HTERT RPE-1 (cell line): ENCODE results near the gene ATAT1.

ENCODE experiments used
- in situ Hi-C: fragments of 300-500 bp; cut with MboI; formaldehyde crosslinking; loops from 4 replicates; pipeline ENCODE4 v1.14.3; 2020; ENCODE audit warnings: low sequenced_read_pairs

ATAT1 gene

GRCh38 chr6:30683183-30683979 is 56.7 kb downstream of the ATAT1 start:
- in situ Hi-C loops, result no loop called here

GRCh38 chr6:30683980-30684338 is 57.3 kb downstream of the ATAT1 start:
- in situ Hi-C loops, result no loop called here

- in situ Hi-C loops, result no loop called here
These were observed 57.9 kb downstream of the ATAT1 start for GRCh38 chr6:30684386-30685156.

- in situ Hi-C loops, result no loop called here
These were observed 58.7 kb downstream of the ATAT1 start for GRCh38 chr6:30685157-30686008.

- in situ Hi-C loops, result no loop called here
These were observed 59.6 kb downstream of the ATAT1 start, which contains the start of gene PPP1R18 for GRCh38 chr6:30686009-30686907. PPP1R18 (minus strand) TSS chr6:30686645; CDS start chr6:30686018, 627 bp downstream.

GRCh38 chr6:30686908-30687658 is 60.4 kb downstream of the ATAT1 start:
- in situ Hi-C loops, result no loop called here

GRCh38 chr6:30687659-30688431 is 61.2 kb downstream of the ATAT1 start:
- in situ Hi-C loops, result no loop called here

- in situ Hi-C loops, result no loop called here
These were observed 61.9 kb downstream of the ATAT1 start for GRCh38 chr6:30688569-30688968.

- in situ Hi-C loops, result no loop called here
These were observed 62.6 kb downstream of the ATAT1 start for GRCh38 chr6:30689022-30689865.

- in situ Hi-C loops, result no loop called here
These were observed 63.3 kb downstream of the ATAT1 start for GRCh38 chr6:30689985-30690384.

GRCh38 chr6:30690403-30691207 is 63.9 kb downstream of the ATAT1 start, which contains the start of gene NRM:
NRM (minus strand) TSS chr6:30690984; CDS start chr6:30690974, 10 bp downstream.
- in situ Hi-C loops, result no loop called here

- in situ Hi-C loops, result no loop called here
These were observed 64.7 kb downstream of the ATAT1 start for GRCh38 chr6:30691208-30691847.
